ENCODE data around the gene SMIM23.

GRCh38 chr5:171808453-171808852, 22.8 kb downstream of the SMIM23 start:
- TF ChIP-seq, protein P1, sequence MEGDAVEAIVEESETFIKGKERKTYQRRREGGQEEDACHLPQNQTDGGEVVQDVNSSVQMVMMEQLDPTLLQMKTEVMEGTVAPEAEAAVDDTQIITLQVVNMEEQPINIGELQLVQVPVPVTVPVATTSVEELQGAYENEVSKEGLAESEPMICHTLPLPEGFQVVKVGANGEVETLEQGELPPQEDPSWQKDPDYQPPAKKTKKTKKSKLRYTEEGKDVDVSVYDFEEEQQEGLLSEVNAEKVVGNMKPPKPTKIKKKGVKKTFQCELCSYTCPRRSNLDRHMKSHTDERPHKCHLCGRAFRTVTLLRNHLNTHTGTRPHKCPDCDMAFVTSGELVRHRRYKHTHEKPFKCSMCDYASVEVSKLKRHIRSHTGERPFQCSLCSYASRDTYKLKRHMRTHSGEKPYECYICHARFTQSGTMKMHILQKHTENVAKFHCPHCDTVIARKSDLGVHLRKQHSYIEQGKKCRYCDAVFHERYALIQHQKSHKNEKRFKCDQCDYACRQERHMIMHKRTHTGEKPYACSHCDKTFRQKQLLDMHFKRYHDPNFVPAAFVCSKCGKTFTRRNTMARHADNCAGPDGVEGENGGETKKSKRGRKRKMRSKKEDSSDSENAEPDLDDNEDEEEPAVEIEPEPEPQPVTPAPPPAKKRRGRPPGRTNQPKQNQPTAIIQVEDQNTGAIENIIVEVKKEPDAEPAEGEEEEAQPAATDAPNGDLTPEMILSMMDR (IDR thresholded peaks at IDR 0.05; ENCODE audit: poor library complexity), result no peak
- TF ChIP-seq EZH2 (IDR thresholded peaks at IDR 0.05; ENCODE audit: borderline replicate concordance) (no peak), EZH2phosphoT487 (IDR thresholded peaks at IDR 0.05; ENCODE audit: low read depth, severe bottlenecking, unreplicated experiment) (no peak)
